Subcutaneous adipose tissue (tissue), 4 donors: Measurements from ENCODE around the gene KHDC1. TPM values are rescaled to one million over a fixed set of nuclear protein-coding genes. Genes with fewer than 3 reads are reported as not detected.

Source experiments
- CTCF ChIP-seq: fragments of 450-650 bp; IDR thresholded peaks from one replicate; pipeline ENCODE4 v1.5.1; 2016; ENCODE audit warnings: low read depth, mild to moderate bottlenecking, control low read depth, antibody characterized with exemption, moderate library complexity
- small RNA-seq: library from RNA; depleted of rRNA; stranded (forward); fragments of <200 nt; gene quantifications from one replicate; pipeline ENCODE3, GENCODE V24; 2016
- total RNA-seq, 4 donors: library from RNA; depleted of rRNA; stranded (reverse); fragments of >200 nt; gene quantifications; one replicate each; pipeline ENCODE4 v1.1.0, GENCODE V29; 2016

Gene KHDC1
- total RNA-seq, 4 donors from 2014 or later = 0.34 to 1.7 (median 0.77) TPM

GRCh38 chr6:73204252-73204651, 58.7 kb downstream of the KHDC1 start:
- TF ChIP-seq CTCF = no peak

- no peak for TF ChIP-seq CTCF
Observed at GRCh38 chr6:73203098-73203497, 59.9 kb downstream of the KHDC1 start.

- no peak for TF ChIP-seq CTCF
Observed at GRCh38 chr6:73200735-73201134, 62.3 kb downstream of the KHDC1 start.

DNA sequence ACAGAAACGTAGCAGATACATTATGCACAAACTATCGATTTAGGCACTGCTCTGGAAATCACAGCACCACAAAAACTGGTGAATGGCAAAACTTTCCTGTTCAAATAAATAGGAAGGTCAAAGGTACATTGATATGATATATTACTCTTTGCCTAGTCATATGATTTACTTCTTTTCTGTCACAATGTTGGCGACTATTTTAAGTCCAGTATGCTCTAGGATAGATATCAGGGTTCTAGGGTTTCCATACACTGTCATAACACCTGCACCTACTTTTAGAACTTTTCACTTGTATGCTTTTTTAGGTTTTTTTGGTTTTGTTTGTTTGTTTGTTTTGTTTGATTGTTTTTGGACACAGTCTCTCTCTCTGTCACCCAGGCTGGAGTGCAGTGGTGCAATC, 62.7 kb downstream of the KHDC1 start:
- TF ChIP-seq CTCF = no peak

DNA sequence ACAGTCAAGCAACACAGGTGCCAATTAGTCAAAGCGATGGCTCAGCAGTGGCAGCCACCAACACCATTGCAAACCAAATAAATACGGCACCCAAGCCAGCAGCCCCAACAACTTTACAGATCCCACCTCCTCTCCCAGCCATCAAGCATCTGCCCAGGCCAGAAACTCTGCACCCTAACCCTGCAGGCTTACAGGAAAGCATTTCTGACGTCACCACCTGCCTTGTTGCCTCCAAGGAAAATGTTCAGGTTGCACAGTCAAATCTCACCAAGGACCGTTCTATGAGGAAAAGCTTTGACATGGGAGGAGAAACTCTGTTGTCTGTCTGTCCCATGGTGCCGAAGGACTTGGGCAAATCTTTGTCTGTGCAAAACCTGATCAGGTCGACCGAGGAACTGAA, 68.3 kb downstream of the KHDC1 start:
- TF ChIP-seq CTCF = no peak

Small RNA genes within 50 kb of the gene (small RNA-seq; reads per million reads assigned to genes)
- not detected for gene RPSAP41

Other genes with a start within 250 kb of the KHDC1 start
- not detected for gene KHDC1L, start 37.7 kb downstream of the KHDC1 start, total RNA-seq
- not detected for gene DPPA5, start 91.1 kb upstream of the KHDC1 start, total RNA-seq
- gene KHDC3L, start 99.5 kb upstream of the KHDC1 start, total RNA-seq = not detected
- not detected for gene OOEP, start 106.7 kb upstream of the KHDC1 start, total RNA-seq
- 1 to 10 TPM in 3 of 4 donors, under 1 TPM in 1; 0.98 to 3.2 (median 2.2) TPM for gene DDX43, start 131.6 kb upstream of the KHDC1 start, total RNA-seq
- 1 to 10 TPM; 3.0 to 6.1 (median 5.1) TPM for gene CGAS, start 189.1 kb upstream of the KHDC1 start, total RNA-seq
- 10 to 100 TPM; 18.1 to 22.1 (median 18.6) TPM for gene MTO1, start 198.5 kb upstream of the KHDC1 start, total RNA-seq